Right ventricle myocardium inferior (tissue), 1 donor: ENCODE results near the gene COX7B2. TPM values are rescaled to one million over a fixed set of nuclear protein-coding genes. Genes with fewer than 3 reads are reported as not detected.

Source experiments
- ATAC-seq: fragments of 200-7000 bp; cut with Tn5 transposase; one replicate; pipeline ENCODE4 v1.9.1; 2020; ENCODE audit warnings: mild to moderate bottlenecking, moderate library complexity
- DNase-seq: peaks from one replicate; pipeline ENCODE4 v3.0.0; 2021; ENCODE audit errors: missing footprints
- intact Hi-C: fragments of 100-400 bp; cut with DNase I; formaldehyde crosslinking; loops from one replicate; pipeline ENCODE4 v1.11.0; 2022
- total RNA-seq: library from RNA; stranded (reverse); fragmentation: NEBNext Ultra II Directional; extraction: Animal tissue kit (Norgen Biotek cat#: 25700); gene quantifications from one replicate; pipeline ENCODE4 v1.2.1, GENCODE V29; 2021
- donor health status: DM: no; HTN: yes; CAD: no; lungs with severe emphysema.

COX7B2 gene
- total RNA-seq, 1 donor from 2014 or later: not detected

GRCh38 chr4:46908148-46908547, 897 bp downstream of the COX7B2 start:
- intact Hi-C loops: no loop called here
- DNase-seq (no peak), ATAC-seq (no peak)

- intact Hi-C loops: no loop called here
- no peak for ATAC-seq
- DNase-seq: no peak
Observed at GRCh38 chr4:46900082-46900481, 9.0 kb downstream of the COX7B2 start.

- ATAC-seq: no peak
- DNase-seq: no peak
- intact Hi-C loops: no loop called here
Observed at GRCh38 chr4:46894826-46895225, 14.2 kb downstream of the COX7B2 start.

GRCh38 chr4:46890056-46890455, 19.0 kb downstream of the COX7B2 start:
- intact Hi-C loops: no loop called here
- no peak for DNase-seq
- ATAC-seq: no peak

GRCh38 chr4:46889410-46889809, 19.6 kb downstream of the COX7B2 start:
- no peak for DNase-seq
- ATAC-seq: no peak
- intact Hi-C loops: no loop called here

- intact Hi-C loops: no loop called here
- DNase-seq: no peak
- no peak for ATAC-seq
Observed at GRCh38 chr4:46886711-46887110, 22.3 kb downstream of the COX7B2 start.

GRCh38 chr4:46878641-46879040, 30.4 kb downstream of the COX7B2 start:
- intact Hi-C loops: no loop called here
- no peak for DNase-seq
- ATAC-seq: no peak

GRCh38 chr4:46874811-46875210, 34.2 kb downstream of the COX7B2 start:
- no peak for DNase-seq
- no peak for ATAC-seq
- intact Hi-C loops: no loop called here

GRCh38 chr4:46870411-46870810, 38.6 kb downstream of the COX7B2 start:
- ATAC-seq: no peak
- DNase-seq: no peak
- intact Hi-C loops: no loop called here

- ATAC-seq (no peak), DNase-seq (no peak)
- intact Hi-C loops: no loop called here
Observed at GRCh38 chr4:46856333-46856732, 52.7 kb downstream of the COX7B2 start.

GRCh38 chr4:46852800-46853199, 56.2 kb downstream of the COX7B2 start:
- intact Hi-C loops: no loop called here
- ATAC-seq: no peak

GRCh38 chr4:46850026-46850425, 59.0 kb downstream of the COX7B2 start:
- intact Hi-C loops: no loop called here

More at GRCh38 chr4:46852800-46853199, 56.2 kb downstream of the COX7B2 start:
- no peak for DNase-seq

GRCh38 chr4:46844325-46844917, 64.6 kb downstream of the COX7B2 start:
- ATAC-seq (no peak), DNase-seq (no peak)
- intact Hi-C loops: loop anchor here (5.0 to 10.0 kb wide), 3 partner anchors 278 to 1090 kb away; no protein-coding TSS in a partner anchor

More at GRCh38 chr4:46850026-46850425, 59.0 kb downstream of the COX7B2 start:
- ATAC-seq (no peak), DNase-seq (no peak)

- DNase-seq (no peak), ATAC-seq (no peak)
- intact Hi-C loops: no loop called here
Observed at GRCh38 chr4:46839128-46839527, 69.9 kb downstream of the COX7B2 start.

GRCh38 chr4:46837639-46838038, 71.4 kb downstream of the COX7B2 start:
- intact Hi-C loops: no loop called here
- DNase-seq (no peak), ATAC-seq (no peak)

GRCh38 chr4:46836584-46836983, 72.5 kb downstream of the COX7B2 start:
- ATAC-seq (no peak), DNase-seq (no peak)
- intact Hi-C loops: no loop called here

- ATAC-seq (no peak), DNase-seq (peak; percentile 53)
- intact Hi-C loops: no loop called here
Observed at GRCh38 chr4:46830971-46831454, 78.0 kb downstream of the COX7B2 start.

GRCh38 chr4:46820154-46820553, 88.9 kb downstream of the COX7B2 start:
- no peak for ATAC-seq
- intact Hi-C loops: no loop called here
- DNase-seq: no peak

GRCh38 chr4:46819095-46819494, 90.0 kb downstream of the COX7B2 start:
- intact Hi-C loops: no loop called here
- DNase-seq: no peak
- ATAC-seq: no peak

- ATAC-seq (no peak), DNase-seq (no peak)
- intact Hi-C loops: no loop called here
Observed at GRCh38 chr4:46818604-46819003, 90.4 kb downstream of the COX7B2 start.

- no peak for ATAC-seq
- intact Hi-C loops: no loop called here
Observed at GRCh38 chr4:46817806-46818205, 91.2 kb downstream of the COX7B2 start.

More at GRCh38 chr4:46817806-46818205, 91.2 kb downstream of the COX7B2 start:
- no peak for DNase-seq
